ENCODE results near the gene ZNF512.
"Not testable (repeated sequence)": the region's sequence is repeated elsewhere in the genome, so short reads cannot be mapped to it uniquely, and the experiment has no call there.

ZNF512 gene

GRCh38 chr2:27584597-27584996, 1.8 kb downstream of the ZNF512 start:
- DNase-seq (ENCODE audit: extremely low read depth, low read depth), result no peak
- TF ChIP-seq CTCF (IDR thresholded peaks at IDR 0.05; ENCODE audit: low read depth, low read length), result no peak

- no peak for DNase-seq (ENCODE audit: extremely low read depth, low read depth)
- no peak for TF ChIP-seq CTCF (IDR thresholded peaks at IDR 0.05; ENCODE audit: low read depth, low read length)
These were observed 4.2 kb downstream of the ZNF512 start for GRCh38 chr2:27587025-27587424.

GRCh38 chr2:27588308-27588707, 5.5 kb downstream of the ZNF512 start:
- no peak for TF ChIP-seq CTCF (IDR thresholded peaks at IDR 0.05; ENCODE audit: low read depth, low read length)
- no peak for DNase-seq (ENCODE audit: extremely low read depth, low read depth)

GRCh38 chr2:27591745-27592144, 8.9 kb downstream of the ZNF512 start:
- TF ChIP-seq CTCF (IDR thresholded peaks at IDR 0.05; ENCODE audit: low read depth, low read length), result no peak
- DNase-seq (ENCODE audit: extremely low read depth, low read depth), result no peak

GRCh38 chr2:27593240-27593639, 10.4 kb downstream of the ZNF512 start:
- no peak for TF ChIP-seq CTCF (IDR thresholded peaks at IDR 0.05; ENCODE audit: low read depth, low read length)
- no peak for DNase-seq (ENCODE audit: extremely low read depth, low read depth)

GRCh38 chr2:27594020-27594703, 11.3 kb downstream of the ZNF512 start:
- not testable (repeated sequence) for DNase-seq (ENCODE audit: extremely low read depth, low read depth)

GRCh38 chr2:27595412-27595811, 12.6 kb downstream of the ZNF512 start:
- not testable (repeated sequence) for DNase-seq (ENCODE audit: extremely low read depth, low read depth)

- DNase-seq (ENCODE audit: extremely low read depth, low read depth), result no peak
- no peak for TF ChIP-seq CTCF (IDR thresholded peaks at IDR 0.05; ENCODE audit: low read depth, low read length)
These were observed 13.8 kb downstream of the ZNF512 start for GRCh38 chr2:27596627-27597026.
